GM23338 (cell line): ENCODE results near the gene IL1RL2.

Experiments used
- CREB1 ChIP-seq: fragments of 250-450 bp; sonication (Bioruptor Pico); IDR thresholded peaks from 2 replicates; pipeline ENCODE4 v1.5.0; 2020; ENCODE audit warnings: low read depth, mild to moderate bottlenecking, moderate library complexity
- CTCF ChIP-seq, 2 experiments: fragments of 200-600 bp in 1 of 2; sonication (generic) in 1 of 2; conservative IDR thresholded peaks; 2 replicates each; pipeline versions ENCODE4 v1.5.1 to v1.6.1; 2016 to 2017; ENCODE audit warnings: antibody characterized with exemption in 2 of 2, low read depth in 2 of 2, mild to moderate bottlenecking in 2 of 2, moderate library complexity in 1 of 2
- ETS1 ChIP-seq: IDR thresholded peaks from 2 replicates; pipeline ENCODE4 v1.6.1; 2016; ENCODE audit warnings: antibody characterized with exemption
- EZH2 ChIP-seq: fragments of 200-600 bp; sonication (generic); IDR thresholded peaks from one replicate; pipeline ENCODE4 v1.8.0; 2017; ENCODE audit warnings: antibody characterized with exemption, mild to moderate bottlenecking, low read depth; ENCODE audit not compliant: unreplicated experiment
- EZH2phosphoT487 ChIP-seq: fragments of 200-600 bp; sonication (generic); IDR thresholded peaks from one replicate; pipeline ENCODE4 v1.8.1; 2018; ENCODE audit warnings: antibody characterized with exemption; ENCODE audit not compliant: unreplicated experiment
- JUNB ChIP-seq: IDR thresholded peaks from one replicate; pipeline ENCODE4 v1.6.1; 2016; ENCODE audit warnings: antibody characterized with exemption; ENCODE audit not compliant: unreplicated experiment
- NANOG ChIP-seq: IDR thresholded peaks from 2 replicates; pipeline ENCODE4 v1.6.1; 2016; ENCODE audit warnings: antibody characterized with exemption, borderline replicate concordance
- POLR2AphosphoS5 ChIP-seq: IDR thresholded peaks from 2 replicates; pipeline ENCODE4 v1.6.1; 2016; ENCODE audit warnings: antibody characterized with exemption, low read depth
- ZNF114 ChIP-seq: fragments of 250-450 bp; sonication (Bioruptor Pico); IDR thresholded peaks from 2 replicates; pipeline ENCODE4 v1.5.0; 2020; ENCODE audit warnings: mild to moderate bottlenecking, moderate library complexity
- TF ChIP-seq, protein P1 (sequence below): IDR thresholded peaks from one replicate; pipeline ENCODE4 v1.6.1; 2018; ENCODE audit warnings: antibody characterized with exemption; ENCODE audit not compliant: unreplicated experiment

DNA sequence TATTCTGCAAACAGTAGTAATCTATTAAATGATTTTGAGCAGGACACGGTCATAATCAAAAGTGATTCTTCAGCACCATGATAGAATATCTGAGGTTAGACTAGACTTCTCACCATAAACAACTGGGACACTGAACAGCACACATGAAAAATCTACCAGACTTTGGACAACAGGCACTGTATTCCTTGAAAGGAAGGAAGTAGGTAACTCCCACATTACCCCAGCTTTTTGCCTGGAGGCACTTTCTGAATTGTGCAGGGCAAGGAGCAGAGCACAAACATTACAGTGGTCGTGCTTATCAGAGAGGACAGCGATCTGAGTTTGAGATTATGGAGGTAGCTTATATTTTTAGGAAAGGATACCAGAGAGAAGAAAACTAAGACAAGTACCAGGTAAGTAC lies 99.2 kb downstream of the IL1RL2 start:
- TF ChIP-seq EZH2 (no peak), CTCF (conservative IDR thresholded peaks at IDR 0.05; ENCODE audit: low read depth in 2 of 2) (no peak), ZNF114 (CRISPR knock-in tag) (no peak), POLR2AphosphoS5 (no peak), ETS1 (no peak), CREB1 (CRISPR knock-in tag) (no peak), JUNB (no peak), EZH2phosphoT487 (no peak), NANOG (no peak)
- TF ChIP-seq, protein P1, sequence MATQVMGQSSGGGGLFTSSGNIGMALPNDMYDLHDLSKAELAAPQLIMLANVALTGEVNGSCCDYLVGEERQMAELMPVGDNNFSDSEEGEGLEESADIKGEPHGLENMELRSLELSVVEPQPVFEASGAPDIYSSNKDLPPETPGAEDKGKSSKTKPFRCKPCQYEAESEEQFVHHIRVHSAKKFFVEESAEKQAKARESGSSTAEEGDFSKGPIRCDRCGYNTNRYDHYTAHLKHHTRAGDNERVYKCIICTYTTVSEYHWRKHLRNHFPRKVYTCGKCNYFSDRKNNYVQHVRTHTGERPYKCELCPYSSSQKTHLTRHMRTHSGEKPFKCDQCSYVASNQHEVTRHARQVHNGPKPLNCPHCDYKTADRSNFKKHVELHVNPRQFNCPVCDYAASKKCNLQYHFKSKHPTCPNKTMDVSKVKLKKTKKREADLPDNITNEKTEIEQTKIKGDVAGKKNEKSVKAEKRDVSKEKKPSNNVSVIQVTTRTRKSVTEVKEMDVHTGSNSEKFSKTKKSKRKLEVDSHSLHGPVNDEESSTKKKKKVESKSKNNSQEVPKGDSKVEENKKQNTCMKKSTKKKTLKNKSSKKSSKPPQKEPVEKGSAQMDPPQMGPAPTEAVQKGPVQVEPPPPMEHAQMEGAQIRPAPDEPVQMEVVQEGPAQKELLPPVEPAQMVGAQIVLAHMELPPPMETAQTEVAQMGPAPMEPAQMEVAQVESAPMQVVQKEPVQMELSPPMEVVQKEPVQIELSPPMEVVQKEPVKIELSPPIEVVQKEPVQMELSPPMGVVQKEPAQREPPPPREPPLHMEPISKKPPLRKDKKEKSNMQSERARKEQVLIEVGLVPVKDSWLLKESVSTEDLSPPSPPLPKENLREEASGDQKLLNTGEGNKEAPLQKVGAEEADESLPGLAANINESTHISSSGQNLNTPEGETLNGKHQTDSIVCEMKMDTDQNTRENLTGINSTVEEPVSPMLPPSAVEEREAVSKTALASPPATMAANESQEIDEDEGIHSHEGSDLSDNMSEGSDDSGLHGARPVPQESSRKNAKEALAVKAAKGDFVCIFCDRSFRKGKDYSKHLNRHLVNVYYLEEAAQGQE = no peak
